Astrocyte (in vitro differentiated cells and primary cell): Measurements from ENCODE around the gene DOCK10.

ENCODE experiments used
- CTCF ChIP-seq: IDR thresholded peaks from 2 replicates; pipeline ENCODE4 v1.5.1; 2011; ENCODE audit warnings: low read depth, mild to moderate bottlenecking, inconsistent platforms, low read length, moderate library complexity; ENCODE audit not compliant: insufficient read depth
- EZH2 ChIP-seq: IDR thresholded peaks from 2 replicates; pipeline ENCODE4 v1.6.1; 2012; ENCODE audit warnings: mild to moderate bottlenecking, low read length, inconsistent platforms; ENCODE audit not compliant: insufficient read depth

- TF ChIP-seq CTCF = no peak
- TF ChIP-seq EZH2 = no peak
These were observed 46.8 kb downstream of the DOCK10 start for GRCh38 chr2:224995419-224995818.
